Keratinocyte (primary cell): ENCODE measurements around the gene HS3ST6. TPM values are rescaled to one million over a fixed set of nuclear protein-coding genes. Genes with fewer than 3 reads are reported as not detected.
"Not testable (repeated sequence)": the region's sequence is repeated elsewhere in the genome, so short reads cannot be mapped to it uniquely, and the experiment has no call there.

Source experiments
- DNase-seq: peaks from one replicate; pipeline ENCODE4 v3.0.0-alpha.2; 2011; ENCODE audit warnings: low read depth, missing footprints, low spot score
- FAIRE-seq: peaks from 2 replicates; lab custom pipeline; 2011; peaks lifted over from hg19 to GRCh38; lab: Jason Lieb, UNC
- H2AFZ ChIP-seq: 2 replicates; pipeline ENCODE4 v1.6.0; 2012; ENCODE audit warnings: low read length, control low read depth, inconsistent platforms; ENCODE audit not compliant: control insufficient read depth
- H3K27ac ChIP-seq: 2 replicates; pipeline ENCODE4 v1.5.1; 2011; ENCODE audit warnings: low read length; ENCODE audit not compliant: control insufficient read depth, insufficient read depth
- H3K27me3 ChIP-seq: 3 replicates; pipeline ENCODE4 v1.6.0; 2011; ENCODE audit warnings: low read length; ENCODE audit not compliant: control insufficient read depth, insufficient read depth; ENCODE audit errors: extremely low read depth
- H3K36me3 ChIP-seq, 2 experiments: 2 replicates in 1 of 2; 3 replicates in 1 of 2; pipeline ENCODE4 v1.5.1; 2011; ENCODE audit warnings: low read length in 2 of 2, mild to moderate bottlenecking in 1 of 2; ENCODE audit not compliant: control insufficient read depth in 2 of 2, insufficient read depth in 2 of 2; ENCODE audit errors: extremely low read depth in 1 of 2
- H3K4me1 ChIP-seq: 3 replicates; pipeline ENCODE4 v1.5.1; 2011; ENCODE audit warnings: low read length; ENCODE audit not compliant: control insufficient read depth, insufficient read depth; ENCODE audit errors: extremely low read depth
- H3K4me2 ChIP-seq: 3 replicates; pipeline ENCODE4 v1.6.0; 2011; ENCODE audit warnings: low read depth, low read length; ENCODE audit not compliant: control insufficient read depth, insufficient read depth; ENCODE audit errors: extremely low read depth
- H3K4me3 ChIP-seq, 3 experiments: fragments of 200-600 bp in 1 of 3; sonication (generic) in 1 of 3; 2 replicates in 2 of 3; 3 replicates in 1 of 3; pipeline ENCODE4 v1.5.1; 2011 to 2016; ENCODE audit warnings: low read length in 3 of 3, mild to moderate bottlenecking in 3 of 3, control low read depth in 2 of 3, inconsistent platforms in 1 of 3, low read depth in 1 of 3, mixed read lengths in 1 of 3, mixed run types in 1 of 3, moderate library complexity in 1 of 3; ENCODE audit not compliant: control insufficient read depth in 2 of 3, insufficient read depth in 2 of 3; ENCODE audit errors: extremely low read depth in 1 of 3
- H3K79me2 ChIP-seq: 2 replicates; pipeline ENCODE4 v1.6.0; 2012; ENCODE audit warnings: low read length; ENCODE audit not compliant: control insufficient read depth, insufficient read depth
- H3K9ac ChIP-seq: 3 replicates; pipeline ENCODE4 v1.6.0; 2011; ENCODE audit warnings: low read length; ENCODE audit not compliant: control insufficient read depth, insufficient read depth; ENCODE audit errors: extremely low read depth
- H3K9me1 ChIP-seq: 3 replicates; pipeline ENCODE4 v1.6.0; 2011; ENCODE audit warnings: low read length; ENCODE audit not compliant: control insufficient read depth, insufficient read depth; ENCODE audit errors: extremely low read depth
- H3K9me3 ChIP-seq: 2 replicates; pipeline ENCODE4 v1.5.1; 2012; ENCODE audit warnings: low read depth, low read length; ENCODE audit not compliant: control insufficient read depth
- H4K20me1 ChIP-seq: 3 replicates; pipeline ENCODE4 v1.6.0; 2011; ENCODE audit warnings: low read length; ENCODE audit not compliant: control insufficient read depth, insufficient read depth; ENCODE audit errors: extremely low read depth
- EZH2 ChIP-seq: IDR thresholded peaks from one replicate; pipeline ENCODE4 v1.6.1; 2012; ENCODE audit warnings: inconsistent platforms, mild to moderate bottlenecking, low read length, moderate library complexity
- dilution Hi-C: fragments of 300-500 bp; cut with MboI; formaldehyde crosslinking; loops from one replicate; pipeline ENCODE4 v1.7.0; 2020; ENCODE audit warnings: low sequenced_read_pairs; ENCODE audit not compliant: extremely low pct_ligation_motif_present
- polyA plus RNA-seq, 5 experiments: library from polyadenylated mRNA; depleted of rRNA in 3 of 5; stranded (reverse) in 3 of 5; stranded (forward) in 1 of 5; unstranded in 1 of 5; fragments of >200 nt; gene quantifications; 1 replicate in 1 of 5; 2 replicates in 3 of 5; 3 replicates in 1 of 5; pipeline versions ENCODE4 v1.2.1 to v1.2.3, GENCODE V29; 2011 to 2012; ENCODE audit warnings: missing spikeins in 2 of 5, low read depth in 1 of 5, low replicate concordance in 1 of 5
- TF ChIP-seq, protein P1 (sequence below), 3 experiments: IDR thresholded peaks in 1 of 3; conservative IDR thresholded peaks in 1 of 3; optimal IDR thresholded peaks in 1 of 3; 2 replicates in 2 of 3; 3 replicates in 1 of 3; pipeline versions ENCODE3 to v1.5.1; 2011; ENCODE audit warnings: low read length in 3 of 3, mild to moderate bottlenecking in 3 of 3, moderate library complexity in 2 of 3, control low read depth in 1 of 3, inconsistent platforms in 1 of 3; ENCODE audit not compliant: insufficient read depth in 2 of 3; ENCODE audit errors: extremely low read depth in 1 of 3

The HS3ST6 gene
- polyA plus RNA-seq, 1 donor (not counting 4 experiments of a cell fraction or from before 2014, with no cell fraction given): not detected

DNA sequence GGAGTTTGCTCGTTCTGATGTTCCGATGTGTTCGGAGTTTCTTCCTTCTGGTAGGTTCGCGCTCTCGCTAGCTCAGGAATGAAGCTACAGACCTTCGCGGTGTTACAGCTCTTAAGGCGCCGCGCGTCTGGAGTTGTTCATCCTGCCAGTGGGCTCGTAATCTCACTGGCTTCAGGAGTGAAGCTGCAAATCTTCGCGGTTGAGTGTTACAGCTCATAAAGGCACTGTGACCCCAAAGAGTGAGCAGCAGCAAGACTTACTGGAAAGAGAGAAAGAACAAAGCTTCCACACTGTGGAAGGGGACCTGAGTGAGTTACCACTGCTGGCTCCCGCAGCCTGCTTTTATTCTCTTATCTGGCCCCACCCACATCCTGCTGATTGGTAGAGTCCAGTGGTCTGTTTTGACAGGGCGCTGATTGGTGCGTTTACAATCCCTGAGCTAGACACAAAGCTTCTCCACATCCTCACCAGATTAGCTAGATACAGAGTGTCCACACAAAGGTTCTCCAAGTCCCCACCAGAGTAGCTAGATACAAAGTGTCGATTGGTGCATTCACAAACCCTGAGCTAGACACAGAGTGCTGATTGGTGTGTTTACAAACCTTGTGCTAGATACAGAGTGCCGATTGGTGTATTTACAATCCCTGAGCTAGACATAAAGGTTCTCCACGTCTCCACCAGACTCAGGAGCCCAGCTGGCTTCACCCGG is 39.4 kb upstream of the HS3ST6 start:
- H3K9me1 ChIP-seq, FAIRE-seq, H3K4me3 ChIP-seq, H3K27me3 ChIP-seq, H3K4me2 ChIP-seq, H2AFZ ChIP-seq, dilution Hi-C loops, H3K9ac ChIP-seq, DNase-seq, H3K27ac ChIP-seq, H3K9me3 ChIP-seq: not testable (repeated sequence)
- Histone ChIP-seq H3K79me2 (peaks cover 22% of the 10 kb centered on the region), H3K36me3 (peaks cover 7 to 14% of the 10 kb centered on the region in 2 experiments), H4K20me1 (peaks cover 15% of the 10 kb centered on the region), H3K4me1 (peaks cover 30% of the 10 kb centered on the region)

DNA sequence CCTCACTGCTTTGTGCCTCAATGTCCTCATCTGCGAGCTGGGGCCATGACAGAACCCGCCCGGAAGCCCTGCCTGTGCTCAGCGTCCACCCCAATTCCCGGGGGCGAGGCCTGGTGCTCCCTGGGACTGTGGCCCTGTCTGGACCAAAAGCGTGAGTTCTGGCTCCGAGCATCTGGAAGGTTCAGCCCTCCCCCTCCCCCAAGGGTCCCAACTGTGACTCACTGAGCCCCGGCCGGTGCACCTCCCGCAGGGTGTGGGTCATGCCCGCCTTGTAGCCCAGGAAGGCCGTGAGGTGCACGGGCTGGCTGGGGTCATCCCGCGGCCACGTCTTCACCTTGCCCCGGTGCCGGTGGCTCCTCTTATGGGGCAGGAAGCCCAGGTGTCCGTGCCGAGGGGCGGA is 35.5 kb upstream of the HS3ST6 start:
- DNase-seq (no peak), FAIRE-seq (no peak)
- no peaks in the 10 kb centered on the region for H3K27me3 ChIP-seq
- H2AFZ ChIP-seq: no peak overlapping the region
- H4K20me1 ChIP-seq: no peaks in the 10 kb centered on the region
- TF ChIP-seq, protein P1, sequence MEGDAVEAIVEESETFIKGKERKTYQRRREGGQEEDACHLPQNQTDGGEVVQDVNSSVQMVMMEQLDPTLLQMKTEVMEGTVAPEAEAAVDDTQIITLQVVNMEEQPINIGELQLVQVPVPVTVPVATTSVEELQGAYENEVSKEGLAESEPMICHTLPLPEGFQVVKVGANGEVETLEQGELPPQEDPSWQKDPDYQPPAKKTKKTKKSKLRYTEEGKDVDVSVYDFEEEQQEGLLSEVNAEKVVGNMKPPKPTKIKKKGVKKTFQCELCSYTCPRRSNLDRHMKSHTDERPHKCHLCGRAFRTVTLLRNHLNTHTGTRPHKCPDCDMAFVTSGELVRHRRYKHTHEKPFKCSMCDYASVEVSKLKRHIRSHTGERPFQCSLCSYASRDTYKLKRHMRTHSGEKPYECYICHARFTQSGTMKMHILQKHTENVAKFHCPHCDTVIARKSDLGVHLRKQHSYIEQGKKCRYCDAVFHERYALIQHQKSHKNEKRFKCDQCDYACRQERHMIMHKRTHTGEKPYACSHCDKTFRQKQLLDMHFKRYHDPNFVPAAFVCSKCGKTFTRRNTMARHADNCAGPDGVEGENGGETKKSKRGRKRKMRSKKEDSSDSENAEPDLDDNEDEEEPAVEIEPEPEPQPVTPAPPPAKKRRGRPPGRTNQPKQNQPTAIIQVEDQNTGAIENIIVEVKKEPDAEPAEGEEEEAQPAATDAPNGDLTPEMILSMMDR (optimal IDR thresholded peaks at IDR 0.05 in 1 of 3, IDR thresholded peaks at IDR 0.05 in 1 of 3, conservative IDR thresholded peaks at IDR 0.05 in 1 of 3; ENCODE audit: extremely low read depth in 1 of 3, insufficient read depth in 2 of 3, low read length in 3 of 3): no peak
- no peak for TF ChIP-seq EZH2
- no peak overlapping the region for H3K4me2 ChIP-seq
- H3K79me2 ChIP-seq: no peaks in the 10 kb centered on the region
- dilution Hi-C loops: no loop called here
- no peak overlapping the region for H3K27ac ChIP-seq
- H3K36me3 ChIP-seq: no peaks in the 10 kb centered on the region
- H3K9ac ChIP-seq: no peak overlapping the region
- no peaks in the 10 kb centered on the region for H3K9me3 ChIP-seq
- H3K9me1 ChIP-seq: no peaks in the 10 kb centered on the region
- H3K4me3 ChIP-seq: no peak overlapping the region
- peaks cover 23% of the 10 kb centered on the region for H3K4me1 ChIP-seq

DNA sequence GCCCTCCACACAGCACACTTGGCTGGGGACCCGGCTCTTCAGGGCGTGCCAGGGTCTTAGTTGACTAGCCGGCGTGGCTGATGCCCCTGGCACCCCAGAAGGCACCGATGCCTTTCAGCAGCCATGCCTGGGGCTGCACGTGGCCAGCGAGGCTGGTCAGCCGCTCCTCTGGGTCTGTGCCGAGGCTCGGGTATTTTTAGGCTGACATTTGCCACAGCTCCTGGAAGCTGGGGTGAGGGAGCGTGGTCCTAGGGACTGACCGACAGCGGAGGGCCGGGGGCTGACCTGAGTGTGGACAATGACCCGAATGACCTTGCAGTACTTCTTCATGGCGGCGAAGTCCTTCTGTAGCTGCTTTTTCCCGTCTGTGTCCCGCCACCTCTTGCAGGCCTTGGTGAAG is 32.3 kb upstream of the HS3ST6 start:
- no peaks in the 10 kb centered on the region for H4K20me1 ChIP-seq
- dilution Hi-C loops: no loop called here
- H3K9ac ChIP-seq: peak overlapping the region; percentile 18
- H2AFZ ChIP-seq: peak overlapping the region; percentile 52
- no peaks in the 10 kb centered on the region for H3K36me3 ChIP-seq
- H3K9me1 ChIP-seq: no peaks in the 10 kb centered on the region
- H3K4me2 ChIP-seq: peak overlapping the region; percentile 20
- peaks cover 23% of the 10 kb centered on the region for H3K4me1 ChIP-seq
- H3K79me2 ChIP-seq: no peaks in the 10 kb centered on the region
- TF ChIP-seq, protein P1 (optimal IDR thresholded peaks at IDR 0.05 in 1 of 3, IDR thresholded peaks at IDR 0.05 in 1 of 3, conservative IDR thresholded peaks at IDR 0.05 in 1 of 3; ENCODE audit: extremely low read depth in 1 of 3, insufficient read depth in 2 of 3, low read length in 3 of 3): no peak
- TF ChIP-seq EZH2: no peak
- peak overlapping the region in 1 of 3 experiments; percentile 19 for H3K4me3 ChIP-seq
- DNase-seq: no peak
- FAIRE-seq: no peak
- peak overlapping the region; percentile 56 for H3K27ac ChIP-seq
- H3K9me3 ChIP-seq: no peaks in the 10 kb centered on the region
- H3K27me3 ChIP-seq: no peaks in the 10 kb centered on the region
